Measurements from ENCODE around the gene CNGA3.

- TF ChIP-seq JUNB (IDR thresholded peaks at IDR 0.05) (no peak), MAFK (IDR thresholded peaks at IDR 0.05; ENCODE audit: partially characterized antibody) (no peak)
Observed at GRCh38 chr2:98376301-98376910, 30.1 kb downstream of the CNGA3 start.
